ENCODE measurements around the gene CDH23.

Gene CDH23

GRCh38 chr10:71671994-71672946 lies 275.6 kb downstream of the CDH23 start:
- DNase-seq: no peak

- DNase-seq: no peak
These were observed 278.7 kb downstream of the CDH23 start for GRCh38 chr10:71675295-71675970.

- no peak for DNase-seq
These were observed 280.5 kb downstream of the CDH23 start for GRCh38 chr10:71677261-71677660.

- no peak for DNase-seq
These were observed 281.5 kb downstream of the CDH23 start for GRCh38 chr10:71678057-71678805.

DNA sequence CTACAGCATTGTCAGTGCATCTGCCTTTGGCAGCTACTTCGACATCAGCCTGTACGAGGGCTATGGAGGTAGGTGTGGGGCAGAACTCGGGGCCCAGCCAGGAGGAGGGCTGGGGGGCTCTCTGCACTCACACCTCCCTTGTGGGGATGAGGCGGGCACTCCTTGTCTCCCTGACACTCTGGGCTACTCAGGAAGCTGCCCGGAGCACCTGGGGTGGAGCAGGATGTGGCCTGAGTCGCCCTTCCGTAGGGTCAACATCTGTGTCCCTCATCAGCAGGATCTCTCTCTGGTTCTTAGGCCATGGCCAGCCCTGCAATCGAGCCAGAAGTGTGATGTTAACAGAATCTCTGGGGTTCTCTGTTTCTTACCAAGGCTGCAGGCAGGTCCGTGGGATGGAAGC lies 282.7 kb downstream of the CDH23 start:
- DNase-seq: no peak

- DNase-seq: no peak
These were observed 285.3 kb downstream of the CDH23 start for GRCh38 chr10:71681977-71682376.

GRCh38 chr10:71683301-71683700 lies 286.6 kb downstream of the CDH23 start:
- no peak for DNase-seq

DNA sequence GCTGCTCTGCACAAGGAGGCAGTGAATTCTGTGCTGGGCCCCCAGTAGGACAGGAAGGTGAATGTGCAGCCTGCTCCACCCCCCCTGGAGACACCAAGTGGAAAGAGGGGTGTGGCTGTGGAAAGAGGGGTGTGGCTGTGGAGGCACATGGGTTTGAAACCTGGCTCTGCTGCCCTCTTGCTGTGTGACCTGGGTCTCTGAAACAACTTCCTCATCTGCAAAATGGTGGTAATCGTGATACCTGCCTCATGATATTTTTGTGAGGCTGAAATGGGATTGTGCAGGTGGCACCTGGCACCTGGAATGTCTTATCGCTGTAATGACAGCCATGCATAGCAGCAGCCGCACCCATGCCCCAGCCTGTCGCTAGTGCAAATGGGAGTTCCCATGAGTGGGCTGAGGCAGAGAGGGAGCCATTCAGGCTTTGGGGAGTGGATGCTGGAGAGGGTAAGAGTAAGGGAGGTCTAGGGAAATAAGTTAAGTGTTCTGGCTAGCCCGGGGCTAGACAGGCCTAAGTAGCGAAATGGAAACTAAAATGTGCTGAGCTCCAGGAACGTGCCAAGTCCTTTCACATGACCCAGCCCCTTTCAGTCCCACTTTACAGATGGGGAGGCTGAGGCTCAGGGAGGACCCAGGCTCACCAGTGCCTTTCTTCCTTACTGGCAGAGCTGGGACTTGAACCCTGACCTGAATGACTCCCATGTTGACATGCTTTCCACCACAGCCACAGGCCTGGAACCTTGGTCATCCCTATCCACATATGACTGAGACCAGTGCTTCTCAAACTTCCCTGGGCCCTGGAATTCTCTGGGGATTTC lies 287.8 kb downstream of the CDH23 start:
- no peak for DNase-seq

- no peak for DNase-seq
These were observed 289.0 kb downstream of the CDH23 start for GRCh38 chr10:71685554-71686232.

DNA sequence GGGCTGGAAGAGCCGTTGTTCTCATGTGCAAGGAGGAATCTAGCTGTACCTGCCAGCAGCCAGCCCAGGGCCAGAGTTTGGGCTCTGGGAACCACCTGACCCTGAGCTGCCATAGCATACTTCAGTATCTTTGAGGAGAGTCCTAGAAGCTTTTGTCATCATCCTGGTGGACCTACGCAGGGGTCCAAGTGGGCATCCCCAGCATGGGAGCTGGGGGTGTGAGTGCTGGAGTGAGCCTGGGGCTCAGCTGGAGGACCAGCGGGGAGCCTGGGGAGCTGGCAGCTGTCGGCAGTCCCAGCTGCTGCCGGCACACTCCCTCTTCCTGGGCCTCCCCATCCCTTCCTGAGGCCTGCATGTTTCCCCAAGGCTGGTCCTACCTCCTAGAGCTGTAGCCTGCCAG lies 290.4 kb downstream of the CDH23 start:
- DNase-seq: no peak

DNA sequence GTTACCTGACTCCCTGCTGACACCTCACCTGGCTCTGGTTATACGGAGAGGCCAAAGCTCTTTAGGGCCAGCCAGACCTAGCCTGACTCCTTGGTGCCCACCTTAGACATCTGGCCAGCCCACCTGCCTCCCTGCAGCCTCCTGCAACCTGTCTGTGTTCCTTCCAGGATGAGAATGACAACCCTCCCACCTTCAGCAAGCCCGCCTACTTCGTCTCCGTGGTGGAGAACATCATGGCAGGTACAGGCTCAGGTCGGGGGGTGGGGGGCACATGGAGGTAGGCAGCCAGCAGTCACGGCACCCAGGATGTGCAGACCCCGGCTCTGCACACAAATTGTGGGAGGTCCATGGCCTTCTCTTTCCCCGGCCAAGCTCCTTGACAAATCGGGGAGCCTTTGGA lies 290.8 kb downstream of the CDH23 start:
- DNase-seq: no peak

- no peak for DNase-seq
These were observed 291.5 kb downstream of the CDH23 start for GRCh38 chr10:71688256-71688655.

DNA sequence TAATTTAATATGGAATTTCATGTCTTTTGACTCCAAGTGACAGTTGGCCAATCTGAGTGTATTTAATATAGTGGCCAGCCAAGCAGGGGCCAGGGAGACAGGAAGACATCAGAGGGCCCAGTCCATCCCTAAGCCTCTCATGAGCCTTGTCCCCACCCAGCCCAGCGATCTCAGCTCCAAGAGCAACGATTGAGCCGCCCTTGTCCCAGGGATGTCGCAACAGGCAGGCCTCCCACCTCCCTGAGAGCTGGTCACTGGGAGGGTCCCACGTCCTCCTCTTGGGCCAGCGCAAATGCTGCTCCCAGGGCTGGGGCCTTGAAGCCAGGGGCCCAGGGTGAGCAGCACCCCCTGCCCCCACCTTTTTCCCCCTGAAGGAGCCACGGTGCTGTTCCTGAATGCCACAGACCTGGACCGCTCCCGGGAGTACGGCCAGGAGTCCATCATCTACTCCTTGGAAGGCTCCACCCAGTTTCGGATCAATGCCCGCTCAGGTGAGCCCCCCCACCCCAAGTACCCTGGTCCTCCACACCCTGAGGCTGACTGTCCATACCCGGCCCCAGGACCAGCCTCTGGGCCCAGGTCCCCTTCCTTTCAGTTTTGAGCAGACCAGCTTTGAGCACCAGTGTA lies 293.5 kb downstream of the CDH23 start:
- DNase-seq: no peak

GRCh38 chr10:71691405-71691804 lies 294.7 kb downstream of the CDH23 start:
- DNase-seq: no peak

DNA sequence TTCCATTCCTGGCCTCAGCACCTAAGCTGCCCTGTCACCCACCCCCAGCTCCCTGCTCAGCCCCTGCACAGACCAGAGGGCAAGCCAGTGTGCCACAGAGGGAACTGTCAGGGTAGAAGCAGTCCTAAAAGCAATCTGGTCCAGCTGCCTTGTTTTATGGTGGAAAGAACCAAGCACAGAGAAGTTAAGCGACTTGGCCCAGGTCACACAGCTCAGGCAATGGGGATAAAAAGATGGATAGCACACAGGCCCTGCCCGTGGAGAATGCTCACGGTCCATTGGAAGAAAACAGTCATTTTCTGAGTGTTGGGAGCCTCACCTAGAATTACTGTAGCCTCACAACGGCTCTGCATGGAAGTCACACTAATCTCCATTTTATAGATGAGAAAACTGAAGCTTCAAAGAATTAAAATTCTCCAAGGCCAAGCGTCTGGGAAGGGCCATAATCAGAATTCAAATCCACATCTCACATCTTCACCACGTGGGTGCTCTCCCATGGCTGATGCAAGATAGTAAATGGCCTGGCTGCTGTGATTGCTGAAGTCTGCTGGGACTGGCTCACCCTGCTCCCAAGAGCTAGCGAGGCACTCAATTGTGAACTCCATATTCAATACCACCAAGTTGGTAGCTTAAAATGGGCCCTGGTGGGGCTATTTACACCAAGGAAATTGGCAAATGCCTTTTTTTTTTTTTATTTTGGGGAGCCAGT lies 296.0 kb downstream of the CDH23 start:
- DNase-seq: no peak

DNA sequence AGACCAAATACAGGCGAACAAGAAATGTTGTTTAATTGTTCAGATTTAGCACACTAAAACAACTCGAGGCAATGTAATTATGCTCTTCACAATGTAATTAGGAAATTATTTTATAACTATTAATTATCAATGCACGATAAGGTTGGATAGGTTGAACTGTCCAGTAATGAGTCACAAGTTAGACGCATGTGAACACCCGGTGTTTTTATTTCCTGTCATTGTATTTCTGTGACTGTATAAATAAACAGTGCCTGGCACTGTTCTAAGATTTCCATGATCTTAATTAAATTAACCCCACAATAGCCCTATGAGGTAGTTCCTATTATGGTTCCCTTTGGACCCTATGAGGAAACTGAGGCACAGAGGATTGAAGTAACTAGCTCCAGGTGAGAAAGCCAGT lies 296.7 kb downstream of the CDH23 start:
- DNase-seq: no peak

DNA sequence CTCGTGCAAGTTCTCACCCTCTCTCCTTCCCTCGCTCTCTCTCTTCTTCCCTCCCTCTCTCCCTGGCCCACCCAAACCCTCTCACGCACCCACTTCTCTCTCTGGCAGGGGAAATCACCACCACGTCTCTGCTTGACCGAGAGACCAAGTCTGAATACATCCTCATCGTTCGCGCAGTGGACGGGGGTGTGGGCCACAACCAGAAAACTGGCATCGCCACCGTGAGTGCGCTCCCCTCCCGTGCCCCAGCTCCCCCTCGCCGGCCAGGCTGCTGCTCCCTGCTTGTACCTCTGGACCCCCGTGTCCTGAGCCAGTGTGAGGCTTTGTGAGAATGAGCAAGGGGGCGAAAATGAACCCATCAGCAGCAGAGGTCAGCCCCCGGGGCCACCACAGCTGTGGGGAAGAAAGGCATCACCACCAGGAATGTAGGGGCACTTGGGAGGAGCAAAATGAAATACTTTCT lies 297.4 kb downstream of the CDH23 start:
- DNase-seq: no peak

GRCh38 chr10:71694567-71694968 lies 297.8 kb downstream of the CDH23 start:
- peak; percentile 45 to 79 for DNase-seq

DNA sequence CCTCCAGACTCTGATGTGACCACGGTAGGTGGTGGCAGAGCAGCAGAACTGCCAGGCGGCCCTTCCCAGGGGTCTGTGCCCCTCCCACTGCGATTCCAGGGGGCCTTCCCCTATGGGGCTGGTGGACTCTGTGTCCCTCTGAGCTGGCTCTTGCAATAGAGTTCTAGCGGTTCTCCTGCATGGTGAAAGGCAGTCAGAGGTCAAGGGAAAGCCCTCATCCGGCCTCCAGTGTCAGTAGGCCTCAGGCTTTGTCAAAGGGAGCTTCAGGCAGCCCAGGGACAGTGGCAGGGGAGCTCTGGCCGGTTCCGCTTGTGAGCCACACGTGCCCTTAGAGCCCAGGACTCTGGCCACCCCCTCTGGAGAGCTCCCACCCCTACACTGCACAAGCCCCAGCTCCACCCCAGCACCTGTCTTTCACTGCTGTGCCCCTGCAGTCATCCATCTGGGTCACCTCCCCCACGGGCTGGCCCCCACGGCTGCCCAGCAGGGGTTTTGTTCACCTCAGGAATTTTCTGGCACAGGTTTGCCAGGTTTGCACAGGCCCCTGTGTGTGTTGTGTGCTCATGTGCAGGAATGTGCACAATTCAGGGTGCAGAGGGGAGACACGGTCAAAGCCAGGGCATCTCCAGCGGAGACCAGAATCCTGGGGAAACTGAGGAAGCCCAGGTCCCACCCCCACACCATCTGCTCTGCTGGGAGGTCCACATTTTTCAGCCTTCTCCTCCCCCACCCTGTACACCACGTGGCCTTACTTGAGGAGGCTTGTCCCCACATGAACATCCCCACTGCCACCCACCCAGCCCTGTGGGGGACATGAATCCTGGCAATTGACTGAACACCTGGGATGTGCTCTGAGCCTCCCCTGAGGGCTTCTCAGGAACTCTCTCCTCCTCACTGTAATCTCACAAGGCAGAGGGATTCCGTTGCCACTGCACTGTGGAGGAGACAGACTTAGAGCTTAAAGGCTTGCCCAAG lies 299.1 kb downstream of the CDH23 start:
- no peak for DNase-seq
